ENCODE data around the gene DAGLB.
"Not testable (repeated sequence)": the region's sequence is repeated elsewhere in the genome, so short reads cannot be mapped to it uniquely, and the experiment has no call there.

DAGLB gene

GRCh38 chr7:6425948-6426347, 21.8 kb downstream of the DAGLB start:
- no peak for DNase-seq

DNA sequence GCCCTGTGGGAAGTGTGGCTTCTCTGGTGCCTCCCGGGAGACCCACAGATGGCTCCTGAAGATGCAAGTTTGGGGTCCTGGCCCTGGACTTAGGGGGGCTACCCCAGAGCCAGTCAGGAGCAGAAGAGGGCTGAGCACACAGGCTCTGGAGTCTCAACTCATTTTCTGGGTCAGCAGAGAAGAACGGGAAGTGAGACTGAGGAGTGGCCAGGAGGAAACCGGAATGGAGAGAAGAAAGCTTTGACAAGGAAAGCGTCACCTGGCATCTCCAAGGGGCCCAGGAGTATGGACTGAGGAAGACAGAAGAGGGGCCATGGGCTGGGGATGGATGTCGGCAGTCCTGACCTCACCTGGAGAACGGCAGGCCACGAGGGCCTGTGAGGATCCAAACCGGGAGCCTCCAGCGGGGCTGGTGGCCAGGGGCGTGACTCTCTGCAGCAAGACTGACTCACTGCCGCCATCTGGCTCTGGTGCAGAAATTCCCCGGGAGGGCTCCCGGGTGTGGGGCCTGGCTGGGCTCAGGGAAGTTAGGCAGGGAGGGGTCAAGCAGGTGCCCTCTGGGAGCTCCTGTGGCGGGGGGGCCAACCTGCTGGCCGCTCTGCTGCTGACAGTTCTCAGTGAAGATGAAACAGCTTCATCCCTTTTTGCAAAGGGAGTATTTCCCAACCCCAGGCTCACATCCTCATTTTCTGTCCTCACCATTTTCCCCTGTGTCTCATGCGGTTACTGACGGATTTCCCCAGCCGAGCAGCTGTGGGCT, 23.6 kb downstream of the DAGLB start:
- DNase-seq, result no peak

DNA sequence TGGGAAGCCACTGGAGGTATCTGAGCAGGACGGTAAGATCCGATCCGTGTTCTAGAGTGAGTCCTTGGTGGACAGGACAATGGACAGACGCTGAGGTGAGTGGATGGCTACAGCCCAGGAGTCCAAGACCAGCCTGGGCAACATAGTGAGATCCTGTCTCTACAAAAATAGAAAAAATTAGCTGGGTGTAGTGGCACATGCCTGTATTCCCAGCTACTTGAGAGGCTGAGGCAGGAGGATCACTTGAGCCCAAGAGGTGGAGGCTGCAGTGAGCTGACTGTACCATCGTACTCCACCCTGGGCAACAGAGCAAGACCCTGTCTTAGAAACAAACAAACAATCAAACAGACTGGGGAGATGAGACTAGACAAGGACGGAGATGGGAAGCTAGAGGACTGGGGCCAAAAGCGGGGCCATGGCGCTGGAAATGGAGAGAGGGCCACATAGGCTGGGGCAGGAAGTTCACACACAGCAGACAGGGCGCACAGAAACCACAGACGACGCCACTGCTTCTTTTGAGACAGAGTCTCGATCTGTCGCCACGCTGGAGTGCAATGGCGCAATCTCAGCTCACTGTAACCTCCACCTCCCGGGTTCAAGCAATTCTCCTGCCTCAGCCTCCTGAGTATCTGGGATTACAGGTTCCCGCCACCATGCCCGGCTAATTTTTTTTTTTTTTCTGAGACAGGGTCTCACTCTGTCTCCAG, 24.7 kb downstream of the DAGLB start:
- DNase-seq, result no peak

GRCh38 chr7:6422095-6422494, 25.7 kb downstream of the DAGLB start:
- DNase-seq, result no peak

- no peak for DNase-seq
Observed at GRCh38 chr7:6420680-6421079, 27.1 kb downstream of the DAGLB start.

GRCh38 chr7:6419310-6419773, 28.4 kb downstream of the DAGLB start:
- DNase-seq, result no peak

DNA sequence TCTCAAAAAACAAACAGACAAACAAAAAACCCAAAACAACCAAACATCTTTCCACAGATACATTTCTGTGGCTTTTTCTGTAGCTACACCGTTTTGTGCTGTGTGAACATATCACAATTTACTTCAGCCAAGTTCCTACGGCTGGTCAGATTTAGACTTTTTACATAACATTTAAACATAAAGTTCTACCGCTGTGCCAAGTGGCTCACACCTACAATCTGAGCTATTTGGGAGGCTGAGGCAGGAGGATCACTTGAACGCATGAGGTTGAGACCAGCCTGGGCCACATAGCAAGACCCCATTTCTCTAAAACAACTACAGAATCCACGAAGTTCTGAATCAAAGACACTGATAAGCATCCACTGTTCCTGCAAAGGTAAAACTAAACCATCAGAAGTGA, 30.3 kb downstream of the DAGLB start:
- no peak for DNase-seq

DNA sequence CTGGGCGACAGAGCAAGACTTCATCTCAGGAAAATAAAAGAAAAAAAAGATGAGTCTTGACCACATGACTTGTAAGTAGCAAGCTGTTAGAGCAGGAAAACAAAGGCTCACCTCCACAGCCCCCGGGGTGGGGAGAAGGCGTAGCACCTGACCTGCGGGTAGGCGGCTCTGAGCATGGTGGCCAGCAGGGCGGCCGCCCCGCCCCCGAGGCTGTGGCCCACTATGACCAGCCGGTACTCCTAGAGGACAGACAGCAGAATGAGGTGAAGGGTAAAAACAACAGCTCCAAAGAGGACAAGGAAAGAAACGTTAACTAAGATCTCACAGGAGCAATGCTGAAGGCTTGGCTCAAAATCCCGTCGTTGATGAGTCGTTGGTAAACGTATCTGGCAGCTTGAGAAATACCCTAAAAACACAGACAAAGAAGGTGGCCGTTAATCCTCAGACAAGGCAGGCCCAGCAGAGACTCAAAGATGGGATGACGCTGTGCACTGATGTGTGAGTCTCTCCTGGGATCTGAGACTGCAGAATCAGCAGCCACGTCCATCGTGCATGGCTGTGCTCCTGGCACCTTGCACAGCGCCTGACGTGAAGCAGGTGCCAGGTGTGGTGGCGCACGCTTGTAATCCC, 31.1 kb downstream of the DAGLB start:
- DNase-seq, result no peak

DNA sequence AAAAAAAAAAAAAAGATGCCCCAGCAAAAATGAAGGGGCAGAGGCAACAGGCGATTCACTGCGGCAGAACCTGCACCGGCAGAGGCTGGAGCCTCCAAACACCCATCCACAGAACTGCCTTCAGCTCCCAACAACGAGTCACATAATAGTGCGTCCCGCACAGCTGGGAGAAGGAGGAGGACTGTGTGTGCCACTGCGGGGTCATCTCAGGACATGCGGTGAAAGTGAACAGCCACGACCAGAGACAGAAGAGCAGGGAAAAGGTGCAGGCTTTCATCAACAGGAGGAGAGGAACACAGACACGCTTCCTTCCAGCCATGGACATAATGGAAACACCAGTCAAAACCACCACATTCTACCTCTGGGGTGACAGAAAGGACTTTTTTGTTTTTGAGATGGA, 34.1 kb downstream of the DAGLB start:
- DNase-seq, result no peak

GRCh38 chr7:6409944-6410693, 37.6 kb downstream of the DAGLB start:
- DNase-seq, result no peak

DNA sequence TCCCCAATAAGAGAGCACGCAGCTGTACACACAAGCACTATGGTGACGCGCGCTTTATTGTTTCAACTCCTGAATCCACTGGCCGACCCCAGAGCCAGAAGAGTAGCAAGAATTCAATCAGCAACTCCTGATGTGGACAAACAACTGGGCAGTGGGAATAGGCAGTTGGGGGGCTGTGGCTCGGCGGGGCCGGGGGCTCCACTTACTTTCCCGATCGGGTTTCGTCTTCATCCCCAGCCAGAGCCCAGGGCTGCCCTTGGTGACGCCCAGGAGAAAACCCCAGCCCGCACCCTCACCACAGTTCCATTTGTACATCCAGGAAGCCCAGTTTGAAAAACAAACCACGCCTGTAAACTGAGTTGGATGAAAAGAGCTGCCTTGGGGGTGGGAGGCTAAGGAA, 38.7 kb downstream of the DAGLB start:
- DNase-seq, result no peak

GRCh38 chr7:6407434-6407833, 40.3 kb downstream of the DAGLB start:
- no peak for DNase-seq

GRCh38 chr7:6406121-6406520, 41.6 kb downstream of the DAGLB start:
- DNase-seq, result no peak

GRCh38 chr7:6403907-6404306, 43.8 kb downstream of the DAGLB start:
- DNase-seq, result no peak

GRCh38 chr7:6402741-6403140, 45.0 kb downstream of the DAGLB start:
- no peak for DNase-seq

GRCh38 chr7:6402041-6402440, 45.7 kb downstream of the DAGLB start:
- no peak for DNase-seq

DNA sequence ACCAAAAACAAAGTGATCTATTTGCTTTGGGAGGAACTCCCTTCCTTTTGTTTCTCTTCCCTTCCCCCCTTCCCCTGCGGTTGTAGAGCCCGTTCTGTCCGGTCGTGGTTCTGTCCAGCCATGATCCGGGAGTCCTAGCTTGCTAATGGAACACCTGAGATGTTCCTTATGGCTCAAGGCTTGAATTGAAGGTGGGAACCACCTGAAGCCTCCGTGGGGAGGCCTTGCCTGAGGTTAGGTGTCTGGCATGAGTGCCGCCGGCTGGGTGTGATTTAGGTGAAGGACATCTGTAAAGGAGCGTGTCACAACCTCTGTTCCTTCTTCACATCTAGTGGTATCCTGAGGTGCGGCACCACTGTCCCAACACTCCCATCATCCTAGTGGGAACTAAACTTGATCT, 46.2 kb downstream of the DAGLB start:
- DNase-seq, result no peak

DNA sequence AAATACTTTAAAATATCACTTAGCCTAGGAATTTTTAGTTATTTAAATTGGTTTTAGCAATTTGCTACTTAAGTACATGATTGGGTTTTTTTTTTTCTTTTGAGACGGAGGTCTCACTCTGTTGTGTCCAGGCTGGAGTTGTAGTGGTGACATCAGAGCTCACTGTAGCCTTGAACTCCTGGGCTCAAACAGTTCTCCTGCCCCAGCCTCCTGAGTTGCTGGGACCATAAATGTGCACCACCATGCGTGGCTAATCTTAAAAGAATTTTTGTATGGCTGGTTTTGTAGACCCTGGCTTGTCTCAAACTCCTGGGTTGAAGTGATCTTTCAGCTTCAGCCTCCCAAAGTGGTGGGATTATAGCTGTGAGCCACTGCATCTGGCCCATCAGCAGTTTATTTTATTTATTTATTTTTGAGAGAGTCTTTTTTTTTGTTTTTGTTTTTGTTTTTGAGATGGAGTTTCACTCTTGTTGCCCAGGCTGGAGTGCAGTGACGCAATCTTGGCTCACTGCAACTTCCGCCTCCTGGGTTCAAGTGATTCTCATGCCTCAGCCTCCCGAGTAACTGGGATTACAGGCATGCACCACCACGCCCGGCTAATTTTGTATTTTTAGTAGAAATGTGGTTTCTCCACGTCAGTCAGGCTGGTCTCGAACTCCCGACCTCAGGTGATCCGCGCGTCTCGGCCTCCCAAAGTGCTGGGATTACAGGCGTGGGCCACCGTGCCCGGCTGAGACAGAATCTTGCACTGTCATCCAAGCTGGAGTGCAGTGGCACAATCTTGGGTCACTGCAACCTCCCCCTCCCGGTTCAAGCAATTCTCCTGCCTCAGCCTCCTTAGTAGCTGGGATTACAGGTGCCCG, 47.3 kb downstream of the DAGLB start:
- not testable (repeated sequence) for DNase-seq

GRCh38 chr7:6399351-6399750, 48.4 kb downstream of the DAGLB start:
- DNase-seq, result no peak

DNA sequence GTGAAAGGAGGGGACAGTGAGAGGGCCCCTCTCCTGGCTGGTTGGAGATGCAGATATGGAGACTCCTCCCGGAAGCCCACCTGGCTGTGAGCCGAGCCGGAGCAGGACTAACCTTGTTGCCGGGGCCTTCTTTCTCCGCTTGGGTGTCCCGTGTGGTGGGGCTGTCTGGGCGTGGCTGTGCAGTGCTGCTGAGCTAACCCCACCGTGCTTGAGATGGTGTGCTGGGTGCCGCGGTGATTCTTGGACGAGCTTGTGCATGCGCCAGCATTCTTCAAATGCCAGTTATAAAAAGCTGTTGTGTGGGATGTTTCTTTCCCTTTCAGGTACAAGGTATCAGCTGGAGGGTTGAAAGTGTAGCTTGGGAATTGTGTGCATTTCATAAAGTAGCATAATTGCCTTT, 48.8 kb downstream of the DAGLB start:
- no peak for DNase-seq

- DNase-seq, result not testable (repeated sequence)
Observed at GRCh38 chr7:6397759-6398495, 49.8 kb downstream of the DAGLB start.

Measured in fibroblast of upper back skin (primary cell).